Lung (tissue), 12 donors: ENCODE measurements around the gene BLOC1S6. TPM values are rescaled to one million over a fixed set of nuclear protein-coding genes. Genes with fewer than 3 reads are reported as not detected.

Experiments used
- ATAC-seq: fragments of 200-7000 bp; cut with Tn5 transposase; one replicate; pipeline ENCODE4 v1.9.1; 2020; ENCODE audit warnings: moderate number of reproducible peaks; ENCODE audit not compliant: insufficient read depth, low FRiP score
- DNase-seq, 3 donors: peaks; one replicate each; pipeline ENCODE4 v3.0.0-alpha.2; 2013 to 2017
- H3K27ac ChIP-seq, 2 donors: one replicate each; pipeline ENCODE4 v1.5.1; 2013; ENCODE audit warnings: mild to moderate bottlenecking in 2 of 2, moderate library complexity in 2 of 2, control low read depth in 1 of 2, inconsistent platforms in 1 of 2, low read depth in 1 of 2, low read length in 1 of 2
- H3K27me3 ChIP-seq, 3 donors: one replicate each; pipeline ENCODE4 v1.5.1; 2013; ENCODE audit warnings: low read length in 2 of 3; ENCODE audit not compliant: control insufficient read depth in 3 of 3, insufficient read depth in 3 of 3
- H3K36me3 ChIP-seq, 4 donors: one replicate each; pipeline ENCODE4 v1.5.1; 2013; ENCODE audit warnings: low read length in 4 of 4, mild to moderate bottlenecking in 1 of 4, moderate library complexity in 1 of 4; ENCODE audit not compliant: control insufficient read depth in 4 of 4, insufficient read depth in 4 of 4
- H3K4me1 ChIP-seq, 5 donors: one replicate each; pipeline ENCODE4 v1.5.1; 2013; ENCODE audit warnings: low read length in 5 of 5, mild to moderate bottlenecking in 2 of 5, moderate library complexity in 1 of 5; ENCODE audit not compliant: control insufficient read depth in 5 of 5, insufficient read depth in 5 of 5
- H3K4me3 ChIP-seq: one replicate; pipeline ENCODE4 v1.5.1; 2013; ENCODE audit warnings: mild to moderate bottlenecking, control low read depth, moderate library complexity
- H3K9ac ChIP-seq, 2 donors: one replicate each; pipeline ENCODE4 v1.5.1; 2013; ENCODE audit warnings: low read length in 2 of 2, control low read depth in 1 of 2; ENCODE audit not compliant: insufficient read depth in 1 of 2
- H3K9me3 ChIP-seq, 4 donors: one replicate each; pipeline ENCODE4 v1.5.1; 2013; ENCODE audit warnings: low read length in 3 of 4, mild to moderate bottlenecking in 1 of 4, moderate library complexity in 1 of 4; ENCODE audit not compliant: control insufficient read depth in 4 of 4, insufficient read depth in 3 of 4
- CTCF ChIP-seq: IDR thresholded peaks from 2 replicates; pipeline ENCODE4 v1.5.1; 2012; ENCODE audit warnings: mild to moderate bottlenecking; ENCODE audit errors: control extremely low read depth, extremely low read depth
- WGBS, 2 donors: extraction: QIAGEN DNeasy Blood & Tissue Kit; methylation state at CpG; one replicate each; pipeline ENCODE4 v1.1.7; 2013; 5-methylcytosine and 5-hydroxymethylcytosine counted together
- polyA plus RNA-seq, 2 donors: library from polyadenylated mRNA; stranded (reverse); fragments of 200-250 nt; gene quantifications; one replicate each; pipeline ENCODE4 v1.2.1, GENCODE V29; 2013
- total RNA-seq, 2 donors: library from RNA; depleted of rRNA in 1 of 2; stranded (reverse); fragments of >200 nt in 1 of 2; gene quantifications; one replicate each; pipeline ENCODE4 v1.2.1, GENCODE V29; 2014 to 2021
- donor health status: control.
- donor health status: control.
- donor health status: Bipolar disorder and iron deficiency.
- donor health status: healthy.
- donor health status: DM: yes; HTN: yes; CAD: no.

BLOC1S6 gene
- total and polyA plus RNA-seq, 4 donors = 15.2 to 56.5 (median 30.3) TPM

- H3K27ac ChIP-seq = peak overlapping the region in 1 of 2 donors; percentile 60
- WGBS, 2 donors = 74 to 81% methylated on average over 7 of the region's 7 CpGs
- H3K4me3 ChIP-seq = no peak overlapping the region
- no peak for ATAC-seq
- no peak overlapping the region for H3K9ac ChIP-seq
- peaks cover 0 to 6% (median 0%) of the 10 kb centered on the region in 5 donors for H3K4me1 ChIP-seq
- peaks cover 0 to 3% (median 0%) of the 10 kb centered on the region in 3 donors for H3K27me3 ChIP-seq
- no peaks in the 10 kb centered on the region for H3K36me3 ChIP-seq
- H3K9me3 ChIP-seq = peaks cover 0 to 2% (median 0%) of the 10 kb centered on the region in 4 donors
- no peak for DNase-seq
- no peak for TF ChIP-seq CTCF
Observed at GRCh38 chr15:45630917-45631691, 43.9 kb downstream of the BLOC1S6 start.

GRCh38 chr15:45631776-45632175 lies 44.6 kb downstream of the BLOC1S6 start:
- Histone ChIP-seq H3K9ac (no peak overlapping the region), H3K27me3 (peaks cover 0 to 3% (median 0%) of the 10 kb centered on the region in 3 donors), H3K4me3 (no peak overlapping the region), H3K36me3 (no peaks in the 10 kb centered on the region), H3K4me1 (peaks cover 0 to 7% (median under 1%) of the 10 kb centered on the region in 5 donors), H3K9me3 (peaks cover 0 to 2% (median 0%) of the 10 kb centered on the region in 4 donors), H3K27ac (peak overlapping the region in 1 of 2 donors; percentile 52)
- no peak for ATAC-seq
- no peak for TF ChIP-seq CTCF
- DNase-seq = no peak
- 60 to 73% methylated on average over 2 of the region's 2 CpGs for WGBS, 2 donors

GRCh38 chr15:45634432-45635190 lies 47.4 kb downstream of the BLOC1S6 start, which contains the start of gene SQOR:
Gene SQOR (plus strand): TSS chr15:45635029. CDS start chr15:45658924, 23,895 bp downstream.
- no peak for TF ChIP-seq CTCF
- no peaks in the 10 kb centered on the region for H3K9me3 ChIP-seq
- H3K4me1 ChIP-seq = peaks cover 5 to 14% (median 8%) of the 10 kb centered on the region in 5 donors
- H3K4me3 ChIP-seq = peak within 1 kb of the TSS; percentile 68
- DNase-seq = peak; percentile 64 to 74 (median 74)
- H3K9ac ChIP-seq = peak within 1 kb of the TSS; percentile 13 to 28
- peak; percentile 89 for ATAC-seq
- peak within 1 kb of the TSS; percentile 63 to 97 for H3K27ac ChIP-seq
- H3K27me3 ChIP-seq = peaks cover 0 to 3% (median 0%) of the 10 kb centered on the region in 3 donors
- WGBS, 2 donors = 1% methylated on average over 47 to 53 of the region's 53 CpGs
- no peaks in the 10 kb centered on the region for H3K36me3 ChIP-seq
